GM12878 (cell line): Measurements from ENCODE around the gene FOXL3. TPM values are rescaled to one million over a fixed set of nuclear protein-coding genes. Genes with fewer than 3 reads are reported as not detected.

Source experiments
- ATAC-seq: fragments of 200-7000 bp; cut with Tn5 transposase; 3 replicates; pipeline ENCODE4 v1.9.1; 2020; ENCODE audit warnings: mild to moderate bottlenecking, moderate library complexity
- BruUV-seq: library from RNA; stranded (reverse); fragments of 400-500 nt; replicated peaks from 2 replicates; lab custom pipeline; 2021; lab: Mats Ljungman, UMichigan
- CTCF ChIA-PET: fragments of 300-600 bp; sonication (Branson Sonifier 250); formaldehyde crosslinking; extraction: SDS; loops from one replicate; lab custom pipeline; 2021; ENCODE audit warnings: inconsistent platforms; lab: Yijun Ruan, JAX
- POLR2A ChIA-PET: fragments of 350-600 bp; formaldehyde crosslinking; extraction: SDS; loops from one replicate; lab custom pipeline; 2021; ENCODE audit warnings: inconsistent platforms; lab: Charles Lee
- RAD21 ChIA-PET: fragments of 300-600 bp; sonication (Branson Sonifier 250); formaldehyde crosslinking; loops from one replicate; lab custom pipeline; 2023; ENCODE audit warnings: antibody characterized with exemption; ENCODE audit not compliant: unreplicated experiment; lab: Charles Lee
- SMC1A ChIA-PET: fragments of 300-600 bp; sonication (Branson Sonifier 250); formaldehyde crosslinking; loops from one replicate; lab custom pipeline; 2023; ENCODE audit not compliant: unreplicated experiment, uncharacterized antibody; lab: Charles Lee
- DNase-seq: peaks from one replicate; pipeline ENCODE4 v3.0.0-alpha.2; 2011; ENCODE audit warnings: low read depth, low spot score
- FAIRE-seq: peaks from 3 replicates; lab custom pipeline; 2011; peaks lifted over from hg19 to GRCh38; lab: Jason Lieb, UNC
- H2AFZ ChIP-seq: 2 replicates; pipeline ENCODE4 v1.6.0; 2011; ENCODE audit warnings: low read depth, low read length, control low read depth; ENCODE audit not compliant: control insufficient read depth
- H3K27ac ChIP-seq: 2 replicates; pipeline ENCODE4 v1.5.1; 2011; ENCODE audit warnings: control low read depth; ENCODE audit not compliant: control insufficient read depth, insufficient read depth
- H3K27me3 ChIP-seq, 2 experiments: replicated peaks in 1 of 2; 2 replicates each; pipeline versions ENCODE4 v1.6.0 to v1.6.1; 2011; ENCODE audit warnings: low read length in 1 of 2; ENCODE audit not compliant: control insufficient read depth in 2 of 2, insufficient read depth in 2 of 2
- H3K36me3 ChIP-seq, 2 experiments: 2 replicates each; pipeline ENCODE4 v1.5.1; 2011; ENCODE audit warnings: low read length in 1 of 2; ENCODE audit not compliant: control insufficient read depth in 2 of 2, insufficient read depth in 2 of 2
- H3K4me1 ChIP-seq: 2 replicates; pipeline ENCODE4 v1.6.1; 2011; ENCODE audit warnings: mild to moderate bottlenecking, low read length, moderate library complexity, mixed read lengths; ENCODE audit not compliant: control insufficient read depth, insufficient read depth
- H3K4me2 ChIP-seq: 2 replicates; pipeline ENCODE4 v1.6.0; 2011; ENCODE audit warnings: control low read depth; ENCODE audit not compliant: control insufficient read depth, insufficient read depth
- H3K4me3 ChIP-seq: fragments of 200-600 bp; sonication (generic); 2 replicates; pipeline ENCODE4 v1.5.1; 2016
- H3K79me2 ChIP-seq: 2 replicates; pipeline ENCODE4 v1.6.0; 2011; ENCODE audit warnings: low read length; ENCODE audit not compliant: control insufficient read depth, insufficient read depth
- H3K9ac ChIP-seq: 2 replicates; pipeline ENCODE4 v1.8.0; 2011; ENCODE audit warnings: low read length, control low read depth, mixed read lengths; ENCODE audit not compliant: control insufficient read depth, insufficient read depth
- H3K9me3 ChIP-seq: replicated peaks from 3 replicates; pipeline ENCODE4 v1.5.1; 2011; ENCODE audit warnings: mild to moderate bottlenecking, low read length; ENCODE audit not compliant: control insufficient read depth, insufficient read depth
- H4K20me1 ChIP-seq: 2 replicates; pipeline ENCODE4 v1.6.0; 2011; ENCODE audit not compliant: control insufficient read depth, insufficient read depth
- ASH2L ChIP-seq: fragments of 300-600, 200-600 bp; sonication (generic); IDR thresholded peaks from 2 replicates; pipeline ENCODE4 v1.6.1; 2017; ENCODE audit warnings: low read depth, mild to moderate bottlenecking, borderline replicate concordance
- BCL11A ChIP-seq: IDR thresholded peaks from 2 replicates; pipeline ENCODE4 v1.6.1; 2011; ENCODE audit warnings: low read depth, low read length
- EGR1 ChIP-seq, 2 experiments: IDR thresholded peaks; 1 replicate in 1 of 2; 2 replicates in 1 of 2; pipeline ENCODE4 v1.6.1; 2011 to 2012; ENCODE audit warnings: low read depth in 2 of 2, low read length in 2 of 2, borderline replicate concordance in 1 of 2, mild to moderate bottlenecking in 1 of 2, moderate library complexity in 1 of 2
- FOXM1 ChIP-seq: IDR thresholded peaks from 2 replicates; pipeline ENCODE4 v1.6.1; 2012; ENCODE audit warnings: low read depth, mild to moderate bottlenecking, inconsistent platforms, low read length, moderate library complexity
- GABPA ChIP-seq: IDR thresholded peaks from 2 replicates; pipeline ENCODE4 v1.6.1; 2014; ENCODE audit warnings: antibody characterized with exemption, low read depth, mild to moderate bottlenecking, inconsistent platforms
- IKZF2 ChIP-seq, 2 experiments: fragments of 450-650 bp; IDR thresholded peaks; 2 replicates each; pipeline ENCODE4 v1.6.1; 2017; ENCODE audit warnings: mild to moderate bottlenecking in 2 of 2, moderate library complexity in 2 of 2
- NFIC ChIP-seq: IDR thresholded peaks from 2 replicates; pipeline ENCODE4 v1.6.1; 2012; ENCODE audit warnings: low read depth, mild to moderate bottlenecking, inconsistent platforms, low read length, moderate library complexity
- NRF1 ChIP-seq: conservative IDR thresholded peaks from 2 replicates; pipeline ENCODE4 v1.6.1; 2011; ENCODE audit warnings: mild to moderate bottlenecking, low read depth, low read length, improper control_type of control experiment
- POLR2AphosphoS5 ChIP-seq: IDR thresholded peaks from 2 replicates; pipeline ENCODE4 v1.6.1; 2011; ENCODE audit warnings: mild to moderate bottlenecking, low read length, inconsistent platforms
- SRF ChIP-seq, 2 experiments: IDR thresholded peaks; 2 replicates each; pipeline ENCODE4 v1.6.1; 2011; ENCODE audit warnings: low read depth in 2 of 2, low read length in 2 of 2, mild to moderate bottlenecking in 1 of 2, moderate library complexity in 1 of 2
- SUPT20H ChIP-seq: IDR thresholded peaks from 2 replicates; pipeline ENCODE4 v1.6.1; 2011; ENCODE audit warnings: low read depth, mild to moderate bottlenecking, low read length, moderate library complexity, borderline replicate concordance; ENCODE audit not compliant: control insufficient read depth
- TCF12 ChIP-seq: IDR thresholded peaks from 2 replicates; pipeline ENCODE4 v1.6.1; 2011; ENCODE audit warnings: low read depth, mild to moderate bottlenecking, low read length
- ZBTB4 ChIP-seq: fragments of 450-650 bp; formaldehyde crosslinking; IDR thresholded peaks from 2 replicates; pipeline ENCODE4 v1.4.0; 2022; ENCODE audit warnings: mild to moderate bottlenecking, moderate library complexity
- ZZZ3 ChIP-seq: IDR thresholded peaks from 2 replicates; pipeline ENCODE4 v1.6.1; 2011; ENCODE audit warnings: low read depth; ENCODE audit not compliant: control insufficient read depth, insufficient read length
- WGBS: methylation state at CpG from one replicate; pipeline ENCODE4 v1.1.6; 2016; ENCODE audit warnings: low lambda C conversion rate; ENCODE audit not compliant: insufficient replicate concordance, insufficient coverage; ENCODE audit errors: missing lambda C conversion rate; 5-methylcytosine and 5-hydroxymethylcytosine counted together
- in situ Hi-C: fragments of 300-500 bp; cut with MboI; formaldehyde crosslinking; loops from 9 replicates; pipeline ENCODE4 v1.14.3; 2018; ENCODE audit warnings: mixed read lengths
- intact Hi-C: fragments of 100-400 bp; cut with micrococcal nuclease; formaldehyde crosslinking; loops from one replicate; pipeline ENCODE4 v1.14.2; 2022; ENCODE audit not compliant: unreplicated experiment
- polyA plus RNA-seq, 11 experiments: library from polyadenylated mRNA; depleted of rRNA in 4 of 11; unstranded in 6 of 11; stranded (reverse) in 5 of 11; fragments of >200 nt; fragmentation: Nextera tagmentation in 4 of 11; fragmentation: Illumina TruSeq in 1 of 11; extraction: Ambion mirVana in 4 of 11; extraction: Trizol in 1 of 11; gene quantifications; 1 replicate in 1 of 11; 2 replicates in 10 of 11; pipeline versions ENCODE4 v1.2.1 to v1.2.3, GENCODE V29; 2011 to 2016; ENCODE audit warnings: inconsistent platforms in 2 of 11, missing spikeins in 2 of 11, low read depth in 1 of 11
- total RNA-seq, 4 experiments: library from RNA; depleted of rRNA in 3 of 4; stranded (reverse); fragments of >200 nt in 3 of 4; fragmentation: Illumina TruSeq in 1 of 4; extraction: Trizol in 1 of 4; gene quantifications; 2 replicates each; pipeline versions ENCODE4 v1.2.1 to v1.2.3, GENCODE V29; 2013 to 2021
- TF ChIP-seq, protein P1 (sequence below): fragments of 450-650 bp; IDR thresholded peaks from 2 replicates; pipeline ENCODE4 v1.6.1; 2017; ENCODE audit warnings: antibody characterized with exemption, mild to moderate bottlenecking, moderate library complexity

FOXL3 gene
- total and polyA plus RNA-seq, 10 of the 15 experiments (the other 5 are each of a cell fraction or from before 2014, with no cell fraction given) = not detected

DNA sequence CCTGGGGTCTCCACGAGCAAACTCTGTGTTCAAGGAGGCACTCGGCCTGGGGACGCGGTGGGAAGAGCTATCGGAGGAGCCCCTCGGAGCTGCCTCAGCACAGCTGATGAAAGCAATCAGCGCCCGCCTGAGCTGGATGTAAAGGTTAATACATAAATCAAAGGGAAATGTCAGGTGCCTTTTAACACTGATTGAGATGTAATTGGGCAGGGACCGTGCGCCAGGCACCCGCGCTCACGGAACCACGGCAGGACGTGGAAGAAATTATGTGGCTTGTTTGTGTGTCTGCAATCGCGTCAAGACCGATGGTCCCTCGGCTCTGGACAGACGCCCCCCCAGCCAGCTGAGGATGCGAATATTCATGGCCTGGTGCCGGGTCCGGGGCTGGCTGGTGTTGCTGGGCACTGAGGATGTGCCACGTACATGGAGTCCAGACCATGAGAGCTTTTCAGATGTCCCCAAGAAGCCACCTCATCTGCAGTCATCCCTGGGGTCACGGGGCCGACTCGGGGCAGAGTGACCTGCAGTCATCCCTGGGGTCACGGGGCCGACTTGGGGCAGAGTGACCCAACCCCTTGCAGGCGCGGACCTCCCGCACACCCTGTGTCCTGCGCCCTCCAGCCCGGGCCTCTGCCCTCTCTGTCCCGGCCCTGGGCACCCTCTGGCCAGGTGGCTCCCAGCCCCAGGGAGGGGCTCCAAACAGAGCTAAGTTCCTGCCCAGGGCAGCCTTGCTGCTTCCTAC, 15.6 kb downstream of the FOXL3 start:
- Histone ChIP-seq H3K4me1 (no peaks in the 10 kb centered on the region), H4K20me1 (no peaks in the 10 kb centered on the region), H3K36me3 (no peaks in the 10 kb centered on the region), H3K4me2 (no peak overlapping the region), H3K79me2 (no peaks in the 10 kb centered on the region), H2AFZ (no peak overlapping the region), H3K9ac (no peak overlapping the region), H3K27ac (no peak overlapping the region), H3K9me3 (no peaks in the 10 kb centered on the region; the same call in 2 of the 3 replicates), H3K4me3 (no peak overlapping the region), H3K27me3 (no peaks in the 10 kb centered on the region)
- no peak for DNase-seq
- in situ Hi-C loops (no loop called here), intact Hi-C loops (no loop called here)
- RAD21 ChIA-PET = no interaction called here
- CTCF ChIA-PET = no interaction called here
- POLR2A ChIA-PET = no interaction called here
- no peak for FAIRE-seq
- 68% methylated on average over 35 of the region's 35 CpGs for WGBS
- BruUV-seq = no TSS peak
- SMC1A ChIA-PET = no interaction called here
- ATAC-seq = no peak
- TF ChIP-seq BCL11A = no peak
- TF ChIP-seq, protein P1, sequence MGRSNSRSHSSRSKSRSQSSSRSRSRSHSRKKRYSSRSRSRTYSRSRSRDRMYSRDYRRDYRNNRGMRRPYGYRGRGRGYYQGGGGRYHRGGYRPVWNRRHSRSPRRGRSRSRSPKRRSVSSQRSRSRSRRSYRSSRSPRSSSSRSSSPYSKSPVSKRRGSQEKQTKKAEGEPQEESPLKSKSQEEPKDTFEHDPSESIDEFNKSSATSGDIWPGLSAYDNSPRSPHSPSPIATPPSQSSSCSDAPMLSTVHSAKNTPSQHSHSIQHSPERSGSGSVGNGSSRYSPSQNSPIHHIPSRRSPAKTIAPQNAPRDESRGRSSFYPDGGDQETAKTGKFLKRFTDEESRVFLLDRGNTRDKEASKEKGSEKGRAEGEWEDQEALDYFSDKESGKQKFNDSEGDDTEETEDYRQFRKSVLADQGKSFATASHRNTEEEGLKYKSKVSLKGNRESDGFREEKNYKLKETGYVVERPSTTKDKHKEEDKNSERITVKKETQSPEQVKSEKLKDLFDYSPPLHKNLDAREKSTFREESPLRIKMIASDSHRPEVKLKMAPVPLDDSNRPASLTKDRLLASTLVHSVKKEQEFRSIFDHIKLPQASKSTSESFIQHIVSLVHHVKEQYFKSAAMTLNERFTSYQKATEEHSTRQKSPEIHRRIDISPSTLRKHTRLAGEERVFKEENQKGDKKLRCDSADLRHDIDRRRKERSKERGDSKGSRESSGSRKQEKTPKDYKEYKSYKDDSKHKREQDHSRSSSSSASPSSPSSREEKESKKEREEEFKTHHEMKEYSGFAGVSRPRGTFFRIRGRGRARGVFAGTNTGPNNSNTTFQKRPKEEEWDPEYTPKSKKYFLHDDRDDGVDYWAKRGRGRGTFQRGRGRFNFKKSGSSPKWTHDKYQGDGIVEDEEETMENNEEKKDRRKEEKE = no peak
- TF ChIP-seq NFIC = no peak
- TF ChIP-seq SUPT20H = no peak
- TF ChIP-seq SRF (IDR thresholded peaks at IDR 0.05; ENCODE audit: low read depth in 2 of 2, low read length in 2 of 2) = no peak
- no peak for TF ChIP-seq ZZZ3
- no peak for TF ChIP-seq ASH2L
- no peak for TF ChIP-seq GABPA
- no peak for TF ChIP-seq EGR1 (IDR thresholded peaks at IDR 0.05; ENCODE audit: borderline replicate concordance in 1 of 2, low read depth in 2 of 2, low read length in 2 of 2)
- TF ChIP-seq IKZF2 (IDR thresholded peaks at IDR 0.05) = no peak
- TF ChIP-seq ZBTB4 (CRISPR knock-in tag) = no peak
- no peak for TF ChIP-seq NRF1
- no peak for TF ChIP-seq POLR2AphosphoS5
- TF ChIP-seq FOXM1 = no peak
- no peak for TF ChIP-seq TCF12
